Sigmoid colon (tissue), 7 donors: Measurements from ENCODE around the gene DGKD. TPM values are rescaled to one million over a fixed set of nuclear protein-coding genes. Genes with fewer than 3 reads are reported as not detected.

ENCODE experiments used
- DNase-seq: peaks from one replicate; pipeline ENCODE4 v3.0.0-alpha.2; 2019
- H3K27ac ChIP-seq, 4 donors: fragments of 200-600 bp; sonication (generic); one replicate each; pipeline ENCODE4 v1.5.1; 2016 to 2019; ENCODE audit warnings: mild to moderate bottlenecking in 1 of 4
- H3K27me3 ChIP-seq, 3 donors: fragments of 200-600 bp; sonication (generic); one replicate each; pipeline ENCODE4 v1.5.1; 2019; ENCODE audit warnings: mild to moderate bottlenecking in 1 of 3
- H3K36me3 ChIP-seq, 4 donors: fragments of 200-600 bp; sonication (generic); one replicate each; pipeline ENCODE4 v1.5.1; 2016 to 2019
- H3K4me1 ChIP-seq, 4 donors: fragments of 200-600 bp; sonication (generic); one replicate each; pipeline ENCODE4 v1.5.1; 2017 to 2019
- H3K4me3 ChIP-seq, 4 donors: fragments of 200-600 bp; sonication (generic); one replicate each; pipeline ENCODE4 v1.5.1; 2017 to 2019; ENCODE audit warnings: mild to moderate bottlenecking in 2 of 4, moderate library complexity in 1 of 4
- H3K9me3 ChIP-seq, 4 donors: fragments of 200-600 bp in 3 of 4; sonication (generic) in 3 of 4; one replicate each; pipeline versions ENCODE4 v1.5.1 to v1.6.1; 2013 to 2019
- EP300 ChIP-seq, 4 donors: sonication (generic); formaldehyde crosslinking; IDR thresholded peaks; one replicate each; pipeline ENCODE4 v1.6.1; 2017; ENCODE audit warnings: antibody characterized with exemption in 4 of 4
- POLR2A ChIP-seq, 2 donors: fragments of 450-650 bp; IDR thresholded peaks; one replicate each; pipeline ENCODE4 v1.6.1; 2016; ENCODE audit warnings: antibody characterized with exemption in 2 of 2, mild to moderate bottlenecking in 2 of 2, moderate library complexity in 2 of 2
- POLR2AphosphoS5 ChIP-seq, 4 donors: sonication (generic); formaldehyde crosslinking; IDR thresholded peaks; one replicate each; pipeline ENCODE4 v1.6.1; 2017; ENCODE audit warnings: antibody characterized with exemption in 4 of 4
- WGBS, 2 donors: extraction: QIAGEN DNeasy Blood & Tissue Kit; methylation state at CpG; one replicate each; pipeline ENCODE4 v1.1.7; 2013; 5-methylcytosine and 5-hydroxymethylcytosine counted together
- intact Hi-C: fragments of 100-400 bp; cut with DNase I; formaldehyde crosslinking; loops from one replicate; pipeline ENCODE4 v1.15.1; 2023
- polyA plus RNA-seq, 3 donors: library from polyadenylated mRNA; stranded (reverse); fragments of 200-250 nt; gene quantifications; one replicate each; pipeline ENCODE4 v1.2.3, GENCODE V29; 2013
- total RNA-seq, 4 donors: library from RNA; depleted of rRNA; stranded (reverse); fragments of >200 nt; gene quantifications; one replicate each; pipeline ENCODE4 v1.1.0, GENCODE V29; 2016
- TF ChIP-seq, protein P1 (sequence below), 4 experiments: fragments of 450-650 bp in 3 of 4; fragments of 200-600 bp in 1 of 4; IDR thresholded peaks; one replicate each; pipeline ENCODE4 v1.5.1; 2016 to 2019; ENCODE audit warnings: antibody characterized with exemption in 4 of 4, mild to moderate bottlenecking in 3 of 4, moderate library complexity in 2 of 4
- donor health status: healthy with polysubstance abuse.
- donor health status: Bipolar disorder and iron deficiency.
- donor health status: healthy.

The DGKD gene
- total and polyA plus RNA-seq, 7 donors, result 10.7 to 67.0 (median 19.7) TPM

- Histone ChIP-seq H3K27ac (no peak overlapping the region), H3K36me3 (peaks cover 0 to 14% (median 1%) of the 10 kb centered on the region in 4 donors), H3K4me3 (no peak overlapping the region), H3K4me1 (peaks cover 0 to 9% (median 5%) of the 10 kb centered on the region in 4 donors), H3K27me3 (no peaks in the 10 kb centered on the region), H3K9me3 (no peaks in the 10 kb centered on the region)
- no peak for DNase-seq
- intact Hi-C loops, result no loop called here
- 89 to 92% methylated on average over 1 of the region's 1 CpG for WGBS, 2 donors
- TF ChIP-seq EP300 (IDR thresholded peaks at IDR 0.05) (no peak), POLR2A (IDR thresholded peaks at IDR 0.05) (no peak), POLR2AphosphoS5 (IDR thresholded peaks at IDR 0.05) (no peak)
- TF ChIP-seq, protein P1, sequence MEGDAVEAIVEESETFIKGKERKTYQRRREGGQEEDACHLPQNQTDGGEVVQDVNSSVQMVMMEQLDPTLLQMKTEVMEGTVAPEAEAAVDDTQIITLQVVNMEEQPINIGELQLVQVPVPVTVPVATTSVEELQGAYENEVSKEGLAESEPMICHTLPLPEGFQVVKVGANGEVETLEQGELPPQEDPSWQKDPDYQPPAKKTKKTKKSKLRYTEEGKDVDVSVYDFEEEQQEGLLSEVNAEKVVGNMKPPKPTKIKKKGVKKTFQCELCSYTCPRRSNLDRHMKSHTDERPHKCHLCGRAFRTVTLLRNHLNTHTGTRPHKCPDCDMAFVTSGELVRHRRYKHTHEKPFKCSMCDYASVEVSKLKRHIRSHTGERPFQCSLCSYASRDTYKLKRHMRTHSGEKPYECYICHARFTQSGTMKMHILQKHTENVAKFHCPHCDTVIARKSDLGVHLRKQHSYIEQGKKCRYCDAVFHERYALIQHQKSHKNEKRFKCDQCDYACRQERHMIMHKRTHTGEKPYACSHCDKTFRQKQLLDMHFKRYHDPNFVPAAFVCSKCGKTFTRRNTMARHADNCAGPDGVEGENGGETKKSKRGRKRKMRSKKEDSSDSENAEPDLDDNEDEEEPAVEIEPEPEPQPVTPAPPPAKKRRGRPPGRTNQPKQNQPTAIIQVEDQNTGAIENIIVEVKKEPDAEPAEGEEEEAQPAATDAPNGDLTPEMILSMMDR (IDR thresholded peaks at IDR 0.05), result no peak
Measured at GRCh38 chr2:233430651-233431050, 76.4 kb downstream of the DGKD start.

DNA sequence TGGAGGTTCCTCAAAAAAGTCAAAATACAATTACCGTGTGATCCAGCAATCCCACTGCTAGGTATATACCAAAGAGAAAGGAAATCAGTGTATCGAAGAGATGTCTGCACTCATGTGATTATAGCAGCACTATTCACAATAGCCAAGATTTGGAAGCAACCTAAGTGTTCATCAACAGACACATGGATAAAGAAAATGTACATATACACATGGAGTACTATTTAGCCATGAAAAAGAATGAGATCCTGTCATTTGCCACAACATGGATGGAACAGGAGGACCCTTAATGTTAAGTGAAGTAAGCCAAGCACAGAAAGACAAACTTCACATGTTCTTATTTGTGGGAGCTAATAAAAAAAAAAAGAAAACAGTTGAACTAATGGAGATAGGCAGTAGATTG, 78.7 kb downstream of the DGKD start:
- no peaks in the 10 kb centered on the region for H3K9me3 ChIP-seq
- H3K4me1 ChIP-seq, result peaks cover 0 to 9% (median 5%) of the 10 kb centered on the region in 4 donors
- 98% methylated on average over 2 of the region's 2 CpGs for WGBS, 2 donors
- H3K27ac ChIP-seq, result no peak overlapping the region
- intact Hi-C loops, result no loop called here
- DNase-seq, result no peak
- H3K4me3 ChIP-seq, result no peak overlapping the region
- no peaks in the 10 kb centered on the region for H3K27me3 ChIP-seq
- peaks cover 5 to 38% (median 15%) of the 10 kb centered on the region in 4 donors for H3K36me3 ChIP-seq
- TF ChIP-seq EP300 (IDR thresholded peaks at IDR 0.05) (no peak), POLR2AphosphoS5 (IDR thresholded peaks at IDR 0.05) (no peak), POLR2A (IDR thresholded peaks at IDR 0.05) (no peak)
- TF ChIP-seq, protein P1 (IDR thresholded peaks at IDR 0.05), result no peak

DNA sequence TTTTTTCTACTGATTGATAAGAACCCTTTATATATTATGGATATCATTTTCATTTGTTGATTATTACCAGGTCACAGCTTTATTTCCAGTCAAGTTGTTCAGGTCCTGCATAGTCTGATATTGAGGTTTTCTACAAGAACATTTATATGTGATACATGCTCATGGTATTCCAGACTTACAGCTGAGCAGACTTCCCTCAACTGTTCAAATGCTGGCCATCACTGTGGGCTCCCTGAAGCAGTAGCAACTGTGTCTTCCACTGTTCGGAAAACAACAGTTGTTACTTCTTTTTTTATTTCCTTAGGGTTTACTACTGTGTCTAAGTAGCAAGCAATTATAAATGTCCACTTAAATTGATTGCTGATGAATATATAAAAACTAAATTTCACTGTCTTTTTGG, 79.5 kb downstream of the DGKD start:
- H3K27me3 ChIP-seq, result no peaks in the 10 kb centered on the region
- intact Hi-C loops, result no loop called here
- TF ChIP-seq, protein P1 (IDR thresholded peaks at IDR 0.05), result no peak
- no peak for TF ChIP-seq EP300 (IDR thresholded peaks at IDR 0.05)
- TF ChIP-seq POLR2AphosphoS5 (IDR thresholded peaks at IDR 0.05), result no peak
- no peak for TF ChIP-seq POLR2A (IDR thresholded peaks at IDR 0.05)
- WGBS, 2 donors, result 79 to 93% methylated on average over 1 of the region's 1 CpG
- H3K27ac ChIP-seq, result no peak overlapping the region
- H3K4me3 ChIP-seq, result no peak overlapping the region
- DNase-seq, result peak; percentile 9
- H3K9me3 ChIP-seq, result no peaks in the 10 kb centered on the region
- H3K4me1 ChIP-seq, result peaks cover 0 to 9% (median 5%) of the 10 kb centered on the region in 4 donors
- H3K36me3 ChIP-seq, result peaks cover 5 to 45% (median 17%) of the 10 kb centered on the region in 4 donors

- H3K27ac ChIP-seq, result no peak overlapping the region
- H3K9me3 ChIP-seq, result no peaks in the 10 kb centered on the region
- no peaks in the 10 kb centered on the region for H3K27me3 ChIP-seq
- peaks cover 5 to 54% (median 17%) of the 10 kb centered on the region in 4 donors for H3K36me3 ChIP-seq
- 83 to 85% methylated on average over 18 of the region's 18 CpGs for WGBS, 2 donors
- TF ChIP-seq POLR2AphosphoS5 (IDR thresholded peaks at IDR 0.05) (no peak), POLR2A (IDR thresholded peaks at IDR 0.05) (no peak), EP300 (IDR thresholded peaks at IDR 0.05) (no peak)
- TF ChIP-seq, protein P1 (IDR thresholded peaks at IDR 0.05), result no peak
- no peak overlapping the region for H3K4me3 ChIP-seq
- intact Hi-C loops, result no loop called here
- peaks cover 0 to under 1% (median 0%) of the 10 kb centered on the region in 4 donors for H3K4me1 ChIP-seq
- DNase-seq, result peak; percentile 46
Measured at GRCh38 chr2:233434666-233435330, 80.5 kb downstream of the DGKD start.
